ENCODE results near the gene CADM1.

Gene CADM1

DNA sequence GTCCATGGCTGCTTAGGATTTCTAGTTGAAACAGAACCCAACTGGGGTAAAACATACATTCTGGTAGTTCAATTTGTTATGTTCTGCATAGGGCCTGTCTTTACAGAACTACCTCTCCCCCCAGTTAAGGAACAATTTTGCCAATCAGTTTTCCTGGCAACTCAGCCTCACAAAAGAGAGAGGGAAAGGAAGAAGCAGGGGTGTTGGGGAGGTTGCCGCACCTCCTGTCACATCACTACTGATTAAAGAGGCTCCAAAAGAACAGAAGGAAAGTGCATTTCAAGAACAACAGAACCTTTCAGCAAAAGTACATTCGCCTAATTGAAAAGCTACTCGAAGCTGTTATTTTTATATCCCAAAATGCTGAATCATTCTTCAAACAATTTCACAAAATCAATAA, 217.6 kb downstream of the CADM1 start:
- DNase-seq (ENCODE audit: low read depth in 4 of 4, low spot score in 1 of 4) = no peak

GRCh38 chr11:115284773-115285172, 219.4 kb downstream of the CADM1 start:
- DNase-seq (ENCODE audit: low read depth in 4 of 4, low spot score in 1 of 4) = no peak

DNA sequence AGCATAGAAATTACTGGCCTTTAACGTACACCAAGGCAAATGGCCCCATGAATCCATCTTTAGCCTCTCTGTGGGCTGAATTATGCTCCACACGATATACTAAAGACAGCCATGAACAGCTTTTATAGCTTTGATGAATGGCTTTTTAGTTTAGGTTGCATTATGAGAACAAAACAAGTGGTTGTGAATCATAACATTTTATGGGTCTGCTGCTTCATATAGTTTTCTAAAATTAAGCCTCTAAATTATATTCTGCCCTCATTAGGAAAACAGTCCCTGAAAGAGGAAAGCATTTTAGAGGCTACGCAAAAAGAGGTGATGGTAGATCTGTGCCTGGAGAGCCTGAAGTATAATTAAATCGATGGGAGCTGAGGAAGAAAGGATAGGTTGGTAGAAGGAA, 221.3 kb downstream of the CADM1 start:
- DNase-seq (ENCODE audit: low read depth in 4 of 4, low spot score in 1 of 4) = no peak

DNA sequence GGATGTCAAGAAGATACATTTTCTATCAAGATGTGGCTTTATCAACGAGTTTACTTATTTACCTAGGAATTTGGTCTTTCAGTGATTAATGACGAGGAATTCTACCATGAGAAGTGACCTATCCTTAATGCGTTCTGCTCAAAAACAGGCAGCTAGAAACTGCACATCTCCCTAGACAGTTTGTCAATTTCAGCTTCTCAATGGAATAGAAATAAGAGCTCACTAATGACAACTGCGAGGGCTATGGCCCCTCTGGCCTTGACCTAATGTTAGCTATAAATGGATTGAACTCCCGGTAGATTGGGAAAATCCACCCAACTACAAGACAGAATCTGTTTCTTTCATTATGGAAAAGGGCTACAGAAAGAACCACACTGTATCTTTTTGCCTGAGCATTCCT, 223.4 kb downstream of the CADM1 start:
- DNase-seq (ENCODE audit: low read depth in 4 of 4, low spot score in 1 of 4) = no peak

GRCh38 chr11:115279813-115280761, 224.1 kb downstream of the CADM1 start:
- no peak for DNase-seq (ENCODE audit: low read depth in 4 of 4, low spot score in 1 of 4)

DNA sequence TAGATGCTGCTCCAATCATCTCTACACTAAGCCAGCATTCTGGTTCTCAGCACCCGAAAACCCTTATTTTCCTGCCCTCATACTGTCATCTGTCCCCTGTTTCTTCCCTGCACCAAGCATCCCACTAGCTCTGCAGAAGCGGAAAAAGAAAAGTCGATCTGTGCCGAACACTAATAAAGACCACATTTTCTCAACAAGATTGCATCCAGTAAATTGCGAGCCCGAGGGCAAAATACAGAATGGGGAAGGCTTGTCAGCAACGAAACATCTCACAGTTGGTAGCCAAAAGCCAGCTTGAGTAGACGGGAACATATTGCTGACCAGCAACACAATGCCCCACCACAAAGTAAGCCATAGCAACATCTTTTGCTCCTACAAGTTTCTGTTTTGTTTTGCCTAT, 227.4 kb downstream of the CADM1 start:
- DNase-seq (ENCODE audit: low read depth in 4 of 4, low spot score in 1 of 4) = no peak

GRCh38 chr11:115276191-115276590, 228.0 kb downstream of the CADM1 start:
- DNase-seq (ENCODE audit: low read depth in 4 of 4, low spot score in 1 of 4) = no peak

DNA sequence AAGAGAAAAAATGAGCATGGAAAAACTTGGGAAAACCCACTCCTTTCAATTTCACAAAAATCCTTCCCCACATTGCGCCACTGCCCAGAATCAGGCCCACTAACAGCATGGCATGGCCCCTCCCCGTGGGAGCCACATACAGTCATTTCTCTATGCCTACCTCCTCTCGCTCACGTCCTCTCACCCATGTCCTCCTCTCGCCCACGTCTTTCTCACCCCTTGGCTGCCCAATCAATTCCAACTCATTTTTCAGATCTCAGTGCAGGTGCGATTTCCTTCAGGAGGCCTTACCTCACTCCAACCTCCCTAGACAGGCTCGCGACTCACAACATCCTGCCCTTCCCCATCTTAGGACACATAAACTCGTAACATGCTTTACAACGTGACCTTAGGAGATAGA, 229.2 kb downstream of the CADM1 start:
- DNase-seq (ENCODE audit: low read depth in 4 of 4, low spot score in 1 of 4) = no peak

GRCh38 chr11:115272925-115273324, 231.3 kb downstream of the CADM1 start:
- no peak for DNase-seq (ENCODE audit: low read depth in 4 of 4, low spot score in 1 of 4)

- DNase-seq (ENCODE audit: low read depth in 4 of 4, low spot score in 1 of 4) = no peak
Observed at GRCh38 chr11:115271643-115272042, 232.6 kb downstream of the CADM1 start.

- DNase-seq (ENCODE audit: low read depth in 4 of 4, low spot score in 1 of 4) = no peak
Observed at GRCh38 chr11:115269191-115269950, 234.8 kb downstream of the CADM1 start.

DNA sequence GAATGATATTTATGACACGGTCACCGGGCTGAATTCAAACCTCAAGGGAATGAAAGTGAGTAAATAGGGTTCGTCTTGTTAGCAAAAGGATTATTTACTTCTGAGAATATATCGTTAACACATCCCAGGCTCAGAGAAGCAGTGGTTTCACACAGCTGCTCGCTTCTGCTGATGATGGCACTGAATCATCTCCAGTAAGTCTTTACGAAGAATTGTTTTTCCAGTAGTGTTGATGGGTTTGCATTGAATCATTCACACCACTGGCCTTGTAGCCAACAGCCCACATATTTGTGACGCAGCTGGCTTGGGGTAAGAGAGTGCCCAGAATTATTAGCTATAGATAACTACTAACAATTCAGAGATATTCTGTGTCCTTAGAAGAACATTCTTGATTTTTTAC, 236.3 kb downstream of the CADM1 start:
- DNase-seq (ENCODE audit: low read depth in 4 of 4, low spot score in 1 of 4) = no peak

DNA sequence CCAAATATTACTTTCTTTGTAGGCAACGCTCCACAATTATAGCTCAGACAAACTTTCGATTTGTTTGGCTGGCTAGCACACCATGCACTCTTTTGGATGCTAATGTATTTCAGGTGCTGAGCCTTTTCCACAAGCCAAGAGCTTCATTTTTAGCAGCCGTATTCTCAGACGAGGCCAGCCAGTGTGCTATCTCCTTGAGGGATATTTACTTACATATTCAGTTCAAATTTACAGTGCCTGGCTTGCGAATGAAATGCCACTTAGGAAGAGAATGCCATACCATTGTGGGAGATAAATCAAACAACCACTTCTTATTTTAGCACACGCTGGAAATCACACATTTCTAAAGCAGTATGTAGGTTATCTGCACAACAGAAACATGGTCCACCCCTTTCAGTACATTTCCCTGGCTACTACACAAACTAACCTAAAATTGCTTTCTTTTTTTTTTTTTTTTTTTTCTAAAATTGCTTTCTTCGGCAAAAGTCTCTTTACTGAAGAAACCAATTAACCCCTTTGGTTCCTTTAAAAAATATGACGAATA, 236.9 kb downstream of the CADM1 start:
- no peak for DNase-seq (ENCODE audit: low read depth in 4 of 4, low spot score in 1 of 4)

GRCh38 chr11:115266066-115266639, 238.1 kb downstream of the CADM1 start:
- no peak for DNase-seq (ENCODE audit: low read depth in 4 of 4, low spot score in 1 of 4)

DNA sequence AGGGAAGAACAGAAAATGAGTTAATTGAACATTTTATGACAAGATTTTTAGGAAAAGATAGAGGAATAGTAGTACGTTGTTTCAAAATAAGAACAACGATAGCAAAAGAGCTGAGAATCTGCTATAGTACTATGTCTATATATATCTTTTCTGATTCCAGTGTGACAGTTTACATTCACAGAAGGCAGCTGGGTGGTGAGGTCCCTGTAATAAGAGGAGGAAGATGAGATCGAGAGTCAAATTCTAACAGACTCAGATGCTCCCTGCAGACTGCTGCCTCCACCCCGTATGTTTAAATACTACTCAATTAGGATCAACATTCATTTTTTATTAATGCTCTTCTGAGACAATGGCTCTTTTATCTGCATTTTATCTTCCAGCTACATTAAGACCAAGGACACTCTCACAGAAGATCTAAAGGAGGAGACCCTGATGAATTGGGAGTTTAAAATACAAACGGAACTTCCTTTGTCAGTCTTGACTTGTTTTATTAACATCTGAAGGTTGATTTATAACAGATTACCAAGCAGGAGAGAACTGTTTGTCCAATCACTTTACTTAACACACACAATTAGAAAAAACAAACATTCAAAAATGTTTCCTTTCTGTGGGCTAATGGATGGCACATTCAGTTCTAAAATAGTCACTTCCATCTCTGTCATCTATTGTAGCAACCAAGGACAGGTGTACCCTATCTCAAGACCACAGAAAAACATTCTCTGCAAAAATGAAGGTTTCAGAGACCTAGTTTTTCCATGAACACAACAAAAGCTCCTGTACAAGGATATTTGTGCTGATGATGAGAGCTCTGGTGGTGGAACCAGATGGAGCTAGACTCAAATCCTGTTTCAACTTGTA, 240.2 kb downstream of the CADM1 start:
- no peak for DNase-seq (ENCODE audit: low read depth in 4 of 4, low spot score in 1 of 4)

DNA sequence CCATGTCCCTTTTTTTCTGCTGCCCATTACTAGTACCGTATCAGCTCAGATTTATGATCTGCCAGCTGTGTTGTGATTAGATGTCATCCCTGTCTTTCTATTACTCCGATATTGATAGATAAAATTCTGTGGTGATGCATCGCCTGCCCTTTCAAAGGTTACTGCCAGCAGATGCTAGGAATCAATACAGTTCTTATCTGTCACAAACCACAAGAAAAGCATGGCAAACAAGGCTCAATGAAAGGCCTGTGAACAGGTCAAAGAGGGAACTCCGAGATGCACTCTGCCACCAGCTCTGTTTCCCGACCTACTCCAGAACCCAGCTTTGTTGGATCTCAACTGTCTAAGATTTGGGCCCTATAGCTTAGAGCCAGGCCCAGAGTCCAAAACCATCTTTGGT, 246.0 kb downstream of the CADM1 start:
- DNase-seq (ENCODE audit: low read depth in 4 of 4, low spot score in 1 of 4) = no peak

GRCh38 chr11:115257678-115258077, 246.5 kb downstream of the CADM1 start:
- DNase-seq (ENCODE audit: low read depth in 4 of 4, low spot score in 1 of 4) = no peak

- DNase-seq (ENCODE audit: low read depth in 4 of 4, low spot score in 1 of 4) = no peak
Observed at GRCh38 chr11:115257270-115257669, 246.9 kb downstream of the CADM1 start.

DNA sequence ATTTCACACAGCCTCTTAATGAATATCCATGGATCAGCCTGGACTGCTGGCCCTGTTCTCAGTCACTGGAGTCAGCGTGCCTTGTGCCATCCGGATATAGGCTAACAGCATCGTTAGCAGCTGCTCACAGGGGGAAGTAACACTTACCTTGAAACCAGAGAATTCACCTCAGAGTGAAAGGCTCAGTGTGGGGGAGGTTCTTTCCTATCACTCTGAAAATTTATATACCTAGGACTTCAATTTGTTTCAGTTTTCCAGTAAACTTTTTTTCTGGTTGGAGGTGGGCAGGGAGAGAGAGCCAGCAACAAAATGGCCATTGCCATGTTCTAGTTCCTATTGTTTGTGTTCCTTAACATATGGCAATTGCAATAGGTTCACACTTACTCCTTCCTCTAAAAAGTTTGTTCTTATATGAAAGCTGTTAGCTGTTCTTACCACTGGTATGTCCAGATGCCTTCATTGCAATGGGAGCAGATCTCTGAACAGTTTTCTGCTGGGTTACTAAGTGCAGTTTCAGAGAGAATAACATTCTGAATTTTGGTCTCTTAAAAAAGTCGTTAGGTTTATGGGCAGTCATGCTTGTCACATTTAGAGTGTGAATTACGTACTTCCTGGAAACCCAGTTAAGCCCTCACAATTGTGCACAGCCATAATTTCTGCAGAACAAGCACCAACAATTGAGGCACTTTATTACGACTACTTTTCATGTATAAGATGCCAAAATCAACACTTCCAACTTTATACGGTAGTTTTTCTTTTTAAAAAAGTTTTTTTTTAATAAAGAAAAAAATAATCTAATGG, 247.6 kb downstream of the CADM1 start:
- DNase-seq (ENCODE audit: low read depth in 4 of 4, low spot score in 1 of 4) = no peak

Measured in stimulated activated CD4-positive, alpha-beta T cell treated with anti-CD3 and anti-CD28 coated beads, Interleukin-1b, Interleukin-23, amount 100 ng/mL, for 24 hours (primary cell).